ENCODE results near the gene DLL4.
"Not testable (repeated sequence)": the region's sequence is repeated elsewhere in the genome, so short reads cannot be mapped to it uniquely, and the experiment has no call there.

DLL4 gene

DNA sequence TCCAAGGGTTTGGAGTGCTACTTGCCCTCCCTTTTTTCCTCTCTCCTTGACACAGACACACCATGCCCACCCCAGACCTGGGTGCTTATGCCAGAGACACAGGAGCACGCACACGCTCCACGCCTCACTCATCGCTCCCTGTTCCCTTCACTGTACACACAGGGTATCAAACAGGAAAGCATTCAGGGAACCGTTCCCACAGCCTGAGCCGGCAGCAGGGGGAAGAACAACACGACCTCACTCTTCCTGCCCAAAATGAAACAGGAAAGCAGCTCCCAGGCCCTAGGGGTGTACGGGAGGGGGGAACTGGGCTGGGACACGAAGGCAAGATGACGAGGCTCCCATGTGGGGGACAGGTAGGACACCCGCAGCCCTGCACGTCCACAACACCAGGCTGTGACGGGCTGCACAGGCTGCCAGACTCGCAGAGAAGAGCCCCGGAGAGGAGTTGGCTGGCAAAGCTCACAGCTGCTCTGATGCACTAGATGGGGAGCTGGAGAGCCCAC is 11.2 kb downstream of the DLL4 start:
- no peak overlapping the region for H3K27ac ChIP-seq
- no peak for DNase-seq (ENCODE audit: low read depth, low spot score)

GRCh38 chr15:40941068-40941527 is 12.0 kb downstream of the DLL4 start:
- peak overlapping the region; percentile 42 for H3K27ac ChIP-seq
- no peak for DNase-seq (ENCODE audit: low read depth, low spot score)

- DNase-seq (ENCODE audit: low read depth, low spot score), result no peak
- H3K27ac ChIP-seq, result peak overlapping the region; percentile 42
These were observed 12.6 kb downstream of the DLL4 start for GRCh38 chr15:40941528-40942336.

- peak overlapping the region; percentile 42 for H3K27ac ChIP-seq
- no peak for DNase-seq (ENCODE audit: low read depth, low spot score)
These were observed 13.3 kb downstream of the DLL4 start for GRCh38 chr15:40942337-40942854.

- H3K27ac ChIP-seq, result no peak overlapping the region
- DNase-seq (ENCODE audit: low read depth, low spot score), result no peak
These were observed 13.7 kb downstream of the DLL4 start for GRCh38 chr15:40942878-40943277.

DNA sequence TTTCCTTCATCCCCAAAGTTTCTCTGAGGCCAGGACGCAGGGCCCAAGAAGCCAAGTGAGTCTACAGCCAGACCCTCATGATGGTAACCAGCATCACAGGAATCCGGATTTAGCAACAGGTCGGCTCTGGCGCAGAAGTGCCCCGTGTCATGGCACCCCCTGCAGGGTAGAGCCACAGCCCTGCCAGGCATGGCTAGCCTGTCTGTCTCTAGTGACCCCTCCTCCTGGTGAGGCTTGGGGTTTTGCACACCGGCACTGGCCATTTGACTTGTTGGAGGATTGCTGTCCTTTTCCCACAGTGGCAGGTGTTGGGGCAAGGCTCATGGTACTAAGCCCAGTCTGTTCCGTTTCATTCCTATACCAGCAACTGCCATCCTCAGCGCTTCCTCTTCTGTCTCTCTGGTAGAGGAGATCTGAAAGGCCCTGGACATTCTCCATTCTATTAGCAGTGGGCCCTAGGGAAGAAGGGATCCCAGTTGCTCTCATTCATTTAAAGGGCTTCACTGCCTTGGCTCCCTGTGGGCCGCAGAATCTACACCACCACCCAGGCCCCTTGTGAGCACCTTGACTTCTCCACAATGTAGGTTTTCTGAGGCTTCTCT is 14.7 kb downstream of the DLL4 start:
- DNase-seq (ENCODE audit: low read depth, low spot score), result no peak
- H3K27ac ChIP-seq, result no peak overlapping the region

DNA sequence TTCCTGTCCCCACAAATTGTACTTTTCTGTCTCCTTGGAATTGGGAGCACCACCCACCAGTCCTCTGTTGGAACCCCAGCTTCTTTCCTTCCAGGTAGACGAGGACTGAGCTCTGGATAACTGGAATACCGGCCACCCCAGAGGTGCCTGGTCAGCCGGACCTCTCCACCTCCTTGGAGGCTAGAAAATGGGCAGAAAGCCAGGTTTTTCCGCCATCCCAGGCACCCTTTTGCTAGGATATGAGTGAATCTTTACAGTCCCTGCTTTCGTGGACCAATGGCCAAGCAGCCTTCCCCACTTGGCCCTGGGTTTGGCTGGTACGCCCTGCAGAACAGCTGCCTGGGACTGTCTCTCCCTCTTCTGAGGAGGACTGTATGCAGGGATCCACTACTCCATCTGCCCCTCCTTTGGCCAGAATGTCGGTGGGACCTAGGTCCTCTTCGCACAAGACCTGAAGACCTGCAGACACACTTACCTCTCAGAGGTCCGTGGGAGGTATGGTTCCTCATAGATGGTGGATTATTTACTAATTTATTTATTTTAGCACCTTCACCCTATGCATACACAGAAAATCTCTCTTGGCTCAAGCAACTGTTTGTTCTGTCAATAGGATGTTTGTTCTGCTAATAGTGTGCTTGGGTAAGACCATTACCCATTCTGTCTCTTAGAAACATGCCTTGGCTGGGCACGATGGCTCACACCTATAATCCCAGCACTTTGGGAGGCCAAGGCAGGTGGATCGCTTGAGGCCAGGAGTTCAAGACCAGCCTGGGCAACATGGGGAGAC is 15.6 kb downstream of the DLL4 start:
- no peak overlapping the region for H3K27ac ChIP-seq
- DNase-seq (ENCODE audit: low read depth, low spot score), result no peak

- DNase-seq (ENCODE audit: low read depth, low spot score), result no peak
- H3K27ac ChIP-seq, result peak overlapping the region; percentile 31
These were observed 19.8 kb downstream of the DLL4 start for GRCh38 chr15:40948706-40949473.

DNA sequence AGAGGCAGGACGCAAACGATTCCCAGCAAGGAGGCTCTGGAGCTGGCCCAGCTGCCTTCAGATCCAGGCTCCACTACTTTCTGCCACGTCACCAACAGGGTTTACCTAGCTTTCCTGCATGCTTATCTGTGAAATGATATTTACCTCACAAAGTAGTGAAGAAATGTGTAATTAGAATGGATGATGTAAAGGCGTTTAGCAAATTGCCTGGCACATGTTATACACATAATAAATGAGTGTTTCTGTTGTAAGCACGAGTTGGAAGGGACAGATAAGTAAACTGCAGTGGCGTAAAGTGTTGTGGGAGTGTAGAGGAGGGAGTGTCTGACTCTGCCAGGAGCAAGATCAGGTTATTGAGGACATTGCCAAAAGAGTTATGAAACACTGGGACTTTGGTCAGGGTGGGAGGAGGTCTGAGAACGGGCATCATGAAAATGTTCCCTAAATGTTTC is 20.6 kb downstream of the DLL4 start:
- peak overlapping the region; percentile 31 for H3K27ac ChIP-seq
- no peak for DNase-seq (ENCODE audit: low read depth, low spot score)

DNA sequence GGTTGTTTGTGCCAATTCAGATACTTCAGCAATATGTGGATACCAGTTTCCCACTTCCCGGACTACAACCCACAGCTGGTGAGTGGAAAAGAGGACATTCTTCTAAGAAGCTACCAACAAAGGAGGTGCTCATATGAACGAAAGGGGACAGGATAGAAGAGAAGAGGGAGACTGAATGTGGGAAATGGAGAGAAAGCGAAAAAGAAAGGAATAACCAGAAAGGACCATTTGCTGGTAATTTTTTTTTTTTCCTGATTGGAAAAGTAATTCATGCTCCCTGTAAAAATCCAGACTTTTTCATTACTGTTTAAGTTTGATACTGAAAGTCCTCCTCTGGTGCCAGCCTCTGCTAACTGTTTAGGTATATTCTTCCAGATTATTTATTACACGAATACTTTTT is 22.6 kb downstream of the DLL4 start:
- no peak overlapping the region for H3K27ac ChIP-seq
- DNase-seq (ENCODE audit: low read depth, low spot score), result no peak

DNA sequence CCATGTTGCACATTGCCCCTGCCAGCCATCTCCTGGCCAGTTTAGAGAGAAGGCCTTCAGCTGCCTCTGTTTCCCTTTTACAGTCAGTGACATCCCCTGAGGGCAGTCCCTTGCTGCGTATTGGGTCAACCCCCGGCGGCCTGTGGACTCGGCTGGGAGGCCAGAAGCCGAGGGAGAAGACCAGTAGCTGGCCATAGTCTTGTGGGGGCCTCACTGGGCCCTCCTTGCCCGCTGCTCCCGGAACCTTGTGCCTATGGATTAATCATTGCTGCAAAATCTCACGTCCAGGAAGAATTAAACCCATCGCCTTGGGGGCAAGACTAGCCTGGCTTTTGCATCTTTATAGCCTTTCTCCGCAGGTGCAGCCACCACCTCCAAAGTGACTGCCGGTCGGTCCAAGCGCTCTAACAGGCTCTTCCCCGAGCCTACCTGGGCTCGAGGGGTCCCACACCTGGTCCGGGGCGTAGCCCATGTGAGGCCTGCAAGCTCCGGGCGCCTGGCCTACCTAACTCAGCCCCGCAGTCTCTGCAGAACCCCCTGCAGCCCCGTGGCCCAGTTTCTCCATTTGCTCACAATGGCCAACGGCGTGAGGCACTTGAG is 23.3 kb downstream of the DLL4 start:
- H3K27ac ChIP-seq, result peak overlapping the region; percentile 91
- DNase-seq (ENCODE audit: low read depth, low spot score), result no peak

GRCh38 chr15:40952901-40953712 is 24.0 kb downstream of the DLL4 start, which contains the start of gene CHAC1:
TSS of gene CHAC1 (plus strand) at chr15:40953471. CDS start at chr15:40953584, 113 bp downstream.
- peak; percentile 85 for DNase-seq (ENCODE audit: low read depth, low spot score)
- peak within 1 kb of the TSS; percentile 91 for H3K27ac ChIP-seq

DNA sequence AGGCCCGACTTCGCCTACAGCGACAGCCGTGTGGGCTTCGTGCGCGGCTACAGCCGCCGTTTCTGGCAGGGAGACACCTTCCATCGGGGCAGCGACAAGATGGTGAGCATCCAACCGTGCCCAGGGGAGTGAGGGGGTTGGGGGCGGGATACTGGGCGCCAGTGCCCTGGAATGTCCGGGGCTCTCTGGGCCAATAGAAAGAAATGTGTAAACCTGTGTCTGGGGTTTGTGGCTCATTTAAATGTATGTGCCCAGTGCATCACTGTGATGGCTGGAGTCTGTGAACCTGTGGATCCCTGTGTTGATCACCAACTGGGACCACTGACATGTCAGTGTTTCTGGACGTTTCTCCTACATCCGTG is 24.6 kb downstream of the DLL4 start:
- H3K27ac ChIP-seq, result peak overlapping the region; percentile 91

GRCh38 chr15:40954158-40954848 is 25.2 kb downstream of the DLL4 start:
- DNase-seq (ENCODE audit: low read depth, low spot score), result not testable (repeated sequence)
- peak overlapping the region; percentile 91 for H3K27ac ChIP-seq

More for the DNA sequence above, 24.6 kb downstream of the DLL4 start:
- no peak for DNase-seq (ENCODE audit: low read depth, low spot score)

DNA sequence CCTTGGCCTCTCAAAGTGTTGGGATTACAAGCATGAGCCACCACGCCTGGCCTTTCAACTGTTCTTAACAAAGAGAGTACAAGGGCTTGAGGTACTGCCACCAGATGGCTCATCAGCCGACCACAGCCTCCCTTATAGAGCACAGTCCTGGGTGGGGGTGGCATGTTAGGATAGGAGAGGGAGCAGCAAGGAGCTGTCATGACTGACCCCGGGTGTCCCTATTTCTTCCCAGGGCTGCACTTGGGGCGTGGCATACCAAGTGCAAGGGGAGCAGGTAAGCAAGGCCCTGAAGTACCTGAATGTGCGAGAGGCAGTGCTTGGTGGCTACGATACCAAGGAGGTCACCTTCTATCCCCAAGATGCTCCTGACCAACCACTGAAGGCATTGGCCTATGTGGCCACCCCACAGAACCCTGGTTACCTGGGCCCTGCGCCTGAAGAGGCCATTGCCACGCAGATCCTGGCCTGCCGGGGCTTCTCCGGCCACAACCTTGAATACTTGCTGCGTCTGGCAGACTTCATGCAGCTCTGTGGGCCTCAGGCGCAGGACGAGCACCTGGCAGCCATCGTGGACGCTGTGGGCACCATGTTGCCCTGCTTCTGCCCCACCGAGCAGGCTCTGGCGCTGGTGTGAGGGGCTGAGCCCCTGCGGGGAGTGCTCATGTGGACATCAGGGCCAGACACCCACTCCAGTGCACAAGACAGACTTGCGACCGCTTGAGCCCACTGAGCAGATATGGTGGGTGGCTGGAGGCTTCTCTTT is 26.2 kb downstream of the DLL4 start:
- H3K27ac ChIP-seq, result peak overlapping the region; percentile 91
- DNase-seq (ENCODE audit: low read depth, low spot score), result no peak

- no peak for DNase-seq (ENCODE audit: low read depth, low spot score)
- H3K27ac ChIP-seq, result peak overlapping the region; percentile 91
These were observed 26.9 kb downstream of the DLL4 start for GRCh38 chr15:40955930-40956540.

GRCh38 chr15:40956541-40956982 is 27.4 kb downstream of the DLL4 start:
- H3K27ac ChIP-seq, result peak overlapping the region; percentile 91
- no peak for DNase-seq (ENCODE audit: low read depth, low spot score)
